ENCODE data around the gene YPEL1.

The YPEL1 gene

DNA sequence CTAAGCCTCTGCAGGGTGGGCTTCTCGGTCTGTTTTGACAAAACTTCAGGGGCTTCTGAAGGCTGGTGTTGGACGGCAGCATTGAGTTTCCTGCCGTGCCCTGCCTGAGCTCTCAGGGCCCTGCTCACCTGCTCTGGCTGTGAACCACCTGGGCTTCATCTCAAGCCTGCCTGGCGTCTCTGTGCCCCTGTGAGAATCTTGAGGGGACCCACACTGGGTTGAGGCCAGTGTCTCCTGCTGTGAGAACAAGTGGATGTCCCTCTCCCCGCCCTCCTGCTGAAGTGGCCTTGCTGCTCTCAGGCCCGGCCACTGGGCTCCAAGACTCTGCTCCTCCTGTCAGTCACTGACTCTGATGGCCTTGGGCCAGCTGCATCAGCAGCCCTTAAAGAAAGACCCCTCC lies 39.5 kb downstream of the YPEL1 start:
- Histone ChIP-seq H3K79me2 (ENCODE audit: insufficient read depth, low read depth) (no peaks in the 10 kb centered on the region), H3K27me3 (ENCODE audit: insufficient read depth, low read depth) (no peaks in the 10 kb centered on the region), H3K36me3 (ENCODE audit: insufficient read depth) (no peaks in the 10 kb centered on the region), H3K4me1 (ENCODE audit: low read depth, poor library complexity, severe bottlenecking) (peaks cover 1% of the 10 kb centered on the region), H4K20me1 (ENCODE audit: insufficient read depth) (no peaks in the 10 kb centered on the region), H3K4me2 (no peak overlapping the region), H3K9ac (no peak overlapping the region), H3K27ac (no peak overlapping the region), H2AFZ (ENCODE audit: low read depth) (no peak overlapping the region), H3K4me3 (IDR thresholded peaks at IDR 0.05; ENCODE audit: insufficient read depth, low read depth, low read length) (no peak overlapping the region)
- TF ChIP-seq, protein P1, sequence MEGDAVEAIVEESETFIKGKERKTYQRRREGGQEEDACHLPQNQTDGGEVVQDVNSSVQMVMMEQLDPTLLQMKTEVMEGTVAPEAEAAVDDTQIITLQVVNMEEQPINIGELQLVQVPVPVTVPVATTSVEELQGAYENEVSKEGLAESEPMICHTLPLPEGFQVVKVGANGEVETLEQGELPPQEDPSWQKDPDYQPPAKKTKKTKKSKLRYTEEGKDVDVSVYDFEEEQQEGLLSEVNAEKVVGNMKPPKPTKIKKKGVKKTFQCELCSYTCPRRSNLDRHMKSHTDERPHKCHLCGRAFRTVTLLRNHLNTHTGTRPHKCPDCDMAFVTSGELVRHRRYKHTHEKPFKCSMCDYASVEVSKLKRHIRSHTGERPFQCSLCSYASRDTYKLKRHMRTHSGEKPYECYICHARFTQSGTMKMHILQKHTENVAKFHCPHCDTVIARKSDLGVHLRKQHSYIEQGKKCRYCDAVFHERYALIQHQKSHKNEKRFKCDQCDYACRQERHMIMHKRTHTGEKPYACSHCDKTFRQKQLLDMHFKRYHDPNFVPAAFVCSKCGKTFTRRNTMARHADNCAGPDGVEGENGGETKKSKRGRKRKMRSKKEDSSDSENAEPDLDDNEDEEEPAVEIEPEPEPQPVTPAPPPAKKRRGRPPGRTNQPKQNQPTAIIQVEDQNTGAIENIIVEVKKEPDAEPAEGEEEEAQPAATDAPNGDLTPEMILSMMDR (conservative IDR thresholded peaks at IDR 0.05; ENCODE audit: low read depth, low read length) = no peak

GRCh38 chr22:21695430-21696085 lies 40.0 kb downstream of the YPEL1 start:
- peaks cover 7% of the 10 kb centered on the region for H3K4me1 ChIP-seq (ENCODE audit: low read depth, poor library complexity, severe bottlenecking)
- H4K20me1 ChIP-seq (ENCODE audit: insufficient read depth) = no peaks in the 10 kb centered on the region
- H2AFZ ChIP-seq (ENCODE audit: low read depth) = no peak overlapping the region
- no peaks in the 10 kb centered on the region for H3K27me3 ChIP-seq (ENCODE audit: insufficient read depth, low read depth)
- no peak overlapping the region for H3K4me2 ChIP-seq
- H3K79me2 ChIP-seq (ENCODE audit: insufficient read depth, low read depth) = no peaks in the 10 kb centered on the region
- TF ChIP-seq, protein P1 (conservative IDR thresholded peaks at IDR 0.05; ENCODE audit: low read depth, low read length) = no peak
- H3K36me3 ChIP-seq (ENCODE audit: insufficient read depth) = no peaks in the 10 kb centered on the region
- H3K4me3 ChIP-seq (IDR thresholded peaks at IDR 0.05; ENCODE audit: insufficient read depth, low read depth, low read length) = no peak overlapping the region
- H3K9ac ChIP-seq = no peak overlapping the region
- no peak overlapping the region for H3K27ac ChIP-seq

- no peaks in the 10 kb centered on the region for H4K20me1 ChIP-seq (ENCODE audit: insufficient read depth)
- H3K36me3 ChIP-seq (ENCODE audit: insufficient read depth) = no peaks in the 10 kb centered on the region
- no peaks in the 10 kb centered on the region for H3K79me2 ChIP-seq (ENCODE audit: insufficient read depth, low read depth)
- peaks cover 13% of the 10 kb centered on the region for H3K4me1 ChIP-seq (ENCODE audit: low read depth, poor library complexity, severe bottlenecking)
- no peak overlapping the region for H3K27ac ChIP-seq
- TF ChIP-seq, protein P1 (conservative IDR thresholded peaks at IDR 0.05; ENCODE audit: low read depth, low read length) = no peak
- no peak overlapping the region for H3K4me3 ChIP-seq (IDR thresholded peaks at IDR 0.05; ENCODE audit: insufficient read depth, low read depth, low read length)
- no peak overlapping the region for H3K4me2 ChIP-seq
- no peaks in the 10 kb centered on the region for H3K27me3 ChIP-seq (ENCODE audit: insufficient read depth, low read depth)
- no peak overlapping the region for H3K9ac ChIP-seq
- H2AFZ ChIP-seq (ENCODE audit: low read depth) = no peak overlapping the region
These were observed 40.7 kb downstream of the YPEL1 start for GRCh38 chr22:21694795-21695429.

GRCh38 chr22:21694394-21694793 lies 41.2 kb downstream of the YPEL1 start:
- Histone ChIP-seq H3K79me2 (ENCODE audit: insufficient read depth, low read depth) (no peaks in the 10 kb centered on the region), H3K27ac (no peak overlapping the region), H3K4me2 (no peak overlapping the region), H3K4me1 (ENCODE audit: low read depth, poor library complexity, severe bottlenecking) (peaks cover 18% of the 10 kb centered on the region), H3K27me3 (ENCODE audit: insufficient read depth, low read depth) (no peaks in the 10 kb centered on the region), H3K4me3 (IDR thresholded peaks at IDR 0.05; ENCODE audit: insufficient read depth, low read depth, low read length) (no peak overlapping the region), H3K9ac (no peak overlapping the region), H3K36me3 (ENCODE audit: insufficient read depth) (no peaks in the 10 kb centered on the region), H4K20me1 (ENCODE audit: insufficient read depth) (no peaks in the 10 kb centered on the region), H2AFZ (ENCODE audit: low read depth) (no peak overlapping the region)
- TF ChIP-seq, protein P1 (conservative IDR thresholded peaks at IDR 0.05; ENCODE audit: low read depth, low read length) = no peak

All from KMS-11 (cell line).